Stimulated activated CD8-positive, alpha-beta memory T cell treated with anti-CD3 and anti-CD28 coated beads, Interleukin-7, amount 100 ng/mL, for 4 hours (primary cell): ENCODE data around the gene KRR1.

Experiments
- DNase-seq, 2 donors: peaks; one replicate each; pipeline ENCODE4 v3.0.0-alpha.2; 2020; ENCODE audit warnings: low read depth in 2 of 2

Gene KRR1

GRCh38 chr12:75511116-75512048 lies at the start of gene KRR1:
KRR1 (minus strand) TSS chr12:75511609; CDS start chr12:75511597, 12 bp downstream.
- DNase-seq: peak; percentile 83 to 88

GRCh38 chr12:75560167-75560566 lies 48.8 kb upstream of the KRR1 start:
- DNase-seq: no peak

GRCh38 chr12:75558287-75558686 lies 46.9 kb upstream of the KRR1 start:
- no peak for DNase-seq

- no peak for DNase-seq
Observed at GRCh38 chr12:75556311-75556899, 45.0 kb upstream of the KRR1 start.

- DNase-seq: no peak
Observed at GRCh38 chr12:75554556-75554880, 43.1 kb upstream of the KRR1 start.

GRCh38 chr12:75553836-75554555 lies 42.6 kb upstream of the KRR1 start:
- no peak for DNase-seq

- no peak for DNase-seq
Observed at GRCh38 chr12:75553398-75553797, 42.0 kb upstream of the KRR1 start.

GRCh38 chr12:75551477-75551876 lies 40.1 kb upstream of the KRR1 start:
- no peak for DNase-seq

GRCh38 chr12:75550401-75551240 lies 39.2 kb upstream of the KRR1 start:
- no peak for DNase-seq

- DNase-seq: no peak
Observed at GRCh38 chr12:75549989-75550388, 38.6 kb upstream of the KRR1 start.

- no peak for DNase-seq
Observed at GRCh38 chr12:75548879-75549278, 37.5 kb upstream of the KRR1 start.

GRCh38 chr12:75545636-75546035 lies 34.2 kb upstream of the KRR1 start:
- no peak for DNase-seq

- DNase-seq: no peak
Observed at GRCh38 chr12:75543529-75543928, 32.1 kb upstream of the KRR1 start.

- no peak for DNase-seq
Observed at GRCh38 chr12:75542942-75543341, 31.5 kb upstream of the KRR1 start.

GRCh38 chr12:75539889-75540288 lies 28.5 kb upstream of the KRR1 start:
- DNase-seq: no peak

GRCh38 chr12:75533239-75533638 lies 21.8 kb upstream of the KRR1 start:
- no peak for DNase-seq

GRCh38 chr12:75529826-75530225 lies 18.4 kb upstream of the KRR1 start:
- no peak for DNase-seq

- DNase-seq: no peak
Observed at GRCh38 chr12:75529316-75529715, 17.9 kb upstream of the KRR1 start.

- no peak for DNase-seq
Observed at GRCh38 chr12:75528692-75529091, 17.3 kb upstream of the KRR1 start.

GRCh38 chr12:75528272-75528671 lies 16.9 kb upstream of the KRR1 start:
- no peak for DNase-seq

GRCh38 chr12:75526655-75527511 lies 15.5 kb upstream of the KRR1 start:
- no peak for DNase-seq
